Measurements from ENCODE around the gene IGF2R.
A peak's percentile ranks its signal among the peaks of the same experiment; 100 is the strongest.

IGF2R gene

GRCh38 chr6:160027076-160027475, 58.2 kb downstream of the IGF2R start:
- Mint-ChIP-seq H3K36me3 (ENCODE audit: low read depth) (peaks cover 36% of the 10 kb centered on the region), H3K4me3 (no peak overlapping the region), H3K27ac (no peak overlapping the region), H3K4me1 (ENCODE audit: low read depth) (peaks cover 20% of the 10 kb centered on the region), H3K9me3 (no peaks in the 10 kb centered on the region), H3K27me3 (ENCODE audit: low read depth) (no peaks in the 10 kb centered on the region)
- no peak for DNase-seq (ENCODE audit: low spot score)

- Mint-ChIP-seq H3K4me3 (no peak overlapping the region), H3K4me1 (ENCODE audit: low read depth) (peaks cover 20% of the 10 kb centered on the region), H3K27me3 (ENCODE audit: low read depth) (no peaks in the 10 kb centered on the region), H3K9me3 (no peaks in the 10 kb centered on the region), H3K36me3 (ENCODE audit: low read depth) (peaks cover 41% of the 10 kb centered on the region), H3K27ac (no peak overlapping the region)
- no peak for DNase-seq (ENCODE audit: low spot score)
Observed at GRCh38 chr6:160027931-160028330, 59.0 kb downstream of the IGF2R start.

GRCh38 chr6:160028487-160029275, 59.8 kb downstream of the IGF2R start:
- no peak for DNase-seq (ENCODE audit: low spot score)
- Mint-ChIP-seq H3K4me1 (ENCODE audit: low read depth) (peaks cover 20% of the 10 kb centered on the region), H3K36me3 (ENCODE audit: low read depth) (peaks cover 48% of the 10 kb centered on the region), H3K9me3 (no peaks in the 10 kb centered on the region), H3K27ac (peak overlapping the region; percentile 67), H3K27me3 (ENCODE audit: low read depth) (no peaks in the 10 kb centered on the region), H3K4me3 (no peak overlapping the region)

GRCh38 chr6:160029525-160029924, 60.6 kb downstream of the IGF2R start:
- H3K9me3 Mint-ChIP-seq, result no peaks in the 10 kb centered on the region
- H3K4me3 Mint-ChIP-seq, result no peak overlapping the region
- DNase-seq (ENCODE audit: low spot score), result no peak
- H3K4me1 Mint-ChIP-seq (ENCODE audit: low read depth), result peaks cover 20% of the 10 kb centered on the region
- H3K27ac Mint-ChIP-seq, result no peak overlapping the region
- H3K36me3 Mint-ChIP-seq (ENCODE audit: low read depth), result peaks cover 55% of the 10 kb centered on the region
- H3K27me3 Mint-ChIP-seq (ENCODE audit: low read depth), result no peaks in the 10 kb centered on the region

GRCh38 chr6:160030103-160030502, 61.2 kb downstream of the IGF2R start:
- Mint-ChIP-seq H3K36me3 (ENCODE audit: low read depth) (peaks cover 60% of the 10 kb centered on the region), H3K4me1 (ENCODE audit: low read depth) (peaks cover 20% of the 10 kb centered on the region), H3K9me3 (no peaks in the 10 kb centered on the region), H3K27ac (peak overlapping the region; percentile 31), H3K27me3 (ENCODE audit: low read depth) (no peaks in the 10 kb centered on the region), H3K4me3 (no peak overlapping the region)
- DNase-seq (ENCODE audit: low spot score), result no peak

- H3K4me1 Mint-ChIP-seq (ENCODE audit: low read depth), result peaks cover 19% of the 10 kb centered on the region
- no peaks in the 10 kb centered on the region for H3K27me3 Mint-ChIP-seq (ENCODE audit: low read depth)
- peaks cover 66% of the 10 kb centered on the region for H3K36me3 Mint-ChIP-seq (ENCODE audit: low read depth)
- no peak overlapping the region for H3K4me3 Mint-ChIP-seq
- no peaks in the 10 kb centered on the region for H3K9me3 Mint-ChIP-seq
- no peak for DNase-seq (ENCODE audit: low spot score)
- no peak overlapping the region for H3K27ac Mint-ChIP-seq
Observed at GRCh38 chr6:160031442-160031841, 62.6 kb downstream of the IGF2R start.

GRCh38 chr6:160031871-160032270, 63.0 kb downstream of the IGF2R start:
- Mint-ChIP-seq H3K9me3 (no peaks in the 10 kb centered on the region), H3K27ac (no peak overlapping the region), H3K4me3 (no peak overlapping the region), H3K4me1 (ENCODE audit: low read depth) (peaks cover 20% of the 10 kb centered on the region), H3K36me3 (ENCODE audit: low read depth) (peaks cover 66% of the 10 kb centered on the region), H3K27me3 (ENCODE audit: low read depth) (no peaks in the 10 kb centered on the region)
- no peak for DNase-seq (ENCODE audit: low spot score)

- Mint-ChIP-seq H3K4me1 (ENCODE audit: low read depth) (peaks cover 20% of the 10 kb centered on the region), H3K4me3 (no peak overlapping the region), H3K27ac (no peak overlapping the region), H3K9me3 (no peaks in the 10 kb centered on the region), H3K27me3 (ENCODE audit: low read depth) (no peaks in the 10 kb centered on the region), H3K36me3 (ENCODE audit: low read depth) (peaks cover 66% of the 10 kb centered on the region)
- DNase-seq (ENCODE audit: low spot score), result no peak
Observed at GRCh38 chr6:160032538-160032937, 63.7 kb downstream of the IGF2R start.

- Mint-ChIP-seq H3K4me3 (no peak overlapping the region), H3K27me3 (ENCODE audit: low read depth) (no peaks in the 10 kb centered on the region), H3K4me1 (ENCODE audit: low read depth) (peaks cover 17% of the 10 kb centered on the region), H3K27ac (no peak overlapping the region), H3K36me3 (ENCODE audit: low read depth) (peaks cover 60% of the 10 kb centered on the region), H3K9me3 (no peaks in the 10 kb centered on the region)
- DNase-seq (ENCODE audit: low spot score), result no peak
Observed at GRCh38 chr6:160034036-160034930, 65.4 kb downstream of the IGF2R start.

GRCh38 chr6:160035241-160035640, 66.4 kb downstream of the IGF2R start:
- Mint-ChIP-seq H3K9me3 (no peaks in the 10 kb centered on the region), H3K36me3 (ENCODE audit: low read depth) (peaks cover 57% of the 10 kb centered on the region), H3K4me3 (no peak overlapping the region)

GRCh38 chr6:160035693-160036330, 66.9 kb downstream of the IGF2R start:
- H3K4me3 Mint-ChIP-seq, result no peak overlapping the region
- H3K27ac Mint-ChIP-seq, result no peak overlapping the region
- peaks cover 20% of the 10 kb centered on the region for H3K4me1 Mint-ChIP-seq (ENCODE audit: low read depth)
- no peaks in the 10 kb centered on the region for H3K9me3 Mint-ChIP-seq
- DNase-seq (ENCODE audit: low spot score), result no peak
- peaks cover 59% of the 10 kb centered on the region for H3K36me3 Mint-ChIP-seq (ENCODE audit: low read depth)
- H3K27me3 Mint-ChIP-seq (ENCODE audit: low read depth), result no peaks in the 10 kb centered on the region

More at GRCh38 chr6:160035241-160035640, 66.4 kb downstream of the IGF2R start:
- no peaks in the 10 kb centered on the region for H3K27me3 Mint-ChIP-seq (ENCODE audit: low read depth)
- H3K27ac Mint-ChIP-seq, result no peak overlapping the region
- peaks cover 21% of the 10 kb centered on the region for H3K4me1 Mint-ChIP-seq (ENCODE audit: low read depth)
- no peak for DNase-seq (ENCODE audit: low spot score)

- Mint-ChIP-seq H3K36me3 (ENCODE audit: low read depth) (peaks cover 64% of the 10 kb centered on the region), H3K27me3 (ENCODE audit: low read depth) (no peaks in the 10 kb centered on the region), H3K4me1 (ENCODE audit: low read depth) (peaks cover 20% of the 10 kb centered on the region), H3K9me3 (no peaks in the 10 kb centered on the region), H3K4me3 (no peak overlapping the region), H3K27ac (peak overlapping the region; percentile 27)
- DNase-seq (ENCODE audit: low spot score), result no peak
Observed at GRCh38 chr6:160036331-160036695, 67.4 kb downstream of the IGF2R start.

- H3K9me3 Mint-ChIP-seq, result no peaks in the 10 kb centered on the region
- peaks cover 62% of the 10 kb centered on the region for H3K36me3 Mint-ChIP-seq (ENCODE audit: low read depth)
- no peak for DNase-seq (ENCODE audit: low spot score)
- no peak overlapping the region for H3K4me3 Mint-ChIP-seq
- peaks cover 22% of the 10 kb centered on the region for H3K4me1 Mint-ChIP-seq (ENCODE audit: low read depth)
- no peaks in the 10 kb centered on the region for H3K27me3 Mint-ChIP-seq (ENCODE audit: low read depth)
- H3K27ac Mint-ChIP-seq, result no peak overlapping the region
Observed at GRCh38 chr6:160036790-160037206, 67.9 kb downstream of the IGF2R start.

GRCh38 chr6:160038479-160038878, 69.6 kb downstream of the IGF2R start:
- Mint-ChIP-seq H3K27me3 (ENCODE audit: low read depth) (no peaks in the 10 kb centered on the region), H3K9me3 (no peaks in the 10 kb centered on the region), H3K4me1 (ENCODE audit: low read depth) (peaks cover 26% of the 10 kb centered on the region), H3K4me3 (no peak overlapping the region), H3K27ac (no peak overlapping the region), H3K36me3 (ENCODE audit: low read depth) (peaks cover 65% of the 10 kb centered on the region)
- DNase-seq (ENCODE audit: low spot score), result no peak

Data from T-helper 2 cell treated with Interferon-gamma antibody and Interleukin-4, amounts not matched to agents 5 μg/mL and 100 μg/mL, for 36 hours (primary cell).